Loucy (cell line): ENCODE data around the gene RNU6-9.

Experiments used
- EZH2phosphoT487 ChIP-seq: fragments of 200-600 bp; IDR thresholded peaks from 2 replicates; pipeline ENCODE4 v1.6.1; 2018; ENCODE audit warnings: antibody characterized with exemption, mild to moderate bottlenecking, moderate library complexity, borderline replicate concordance
- TF ChIP-seq, protein P1 (sequence below): fragments of 200-600 bp; sonication (generic); conservative IDR thresholded peaks from 2 replicates; pipeline ENCODE4 v1.5.1; 2014; ENCODE audit warnings: mild to moderate bottlenecking, antibody characterized with exemption, low read length

DNA sequence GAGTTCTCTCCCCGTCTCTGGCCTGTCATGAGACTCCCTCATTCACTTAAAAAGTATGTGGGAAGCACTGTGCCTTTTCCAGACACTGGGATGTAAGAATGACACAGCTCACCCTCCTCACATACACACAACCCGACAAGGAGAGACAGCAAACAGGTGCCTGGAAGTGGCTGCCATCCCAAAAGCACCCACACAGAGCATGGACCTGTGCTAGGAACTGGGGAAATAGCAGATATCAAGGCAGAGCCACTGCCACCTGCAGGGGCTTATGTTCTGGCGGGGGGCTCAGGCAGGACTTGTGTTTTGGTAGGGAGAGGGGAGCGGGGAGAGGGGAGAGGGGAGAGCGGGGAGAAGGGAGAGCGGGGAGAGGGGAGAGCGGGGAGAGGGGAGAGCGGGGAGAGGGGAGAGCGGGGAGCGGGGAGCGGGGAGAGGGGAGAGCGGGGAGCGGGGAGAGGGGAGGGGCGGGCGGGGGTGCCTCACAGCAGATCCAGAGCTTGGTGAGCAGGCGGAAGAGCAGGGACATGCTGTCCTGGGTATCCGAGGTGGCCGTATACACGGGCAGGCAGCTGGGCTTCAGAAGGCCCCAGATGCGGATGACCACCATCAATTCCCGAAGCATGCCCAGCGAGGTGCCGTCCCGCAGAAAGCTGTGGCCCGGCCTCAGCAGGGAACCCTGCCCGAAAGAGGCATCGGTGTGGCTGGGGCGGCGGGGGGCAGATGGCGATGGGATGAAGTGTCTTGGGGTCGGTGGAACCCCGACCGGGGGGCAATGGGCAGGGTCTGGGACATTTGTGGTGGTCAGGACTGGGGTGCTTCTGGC, 21.6 kb upstream of the RNU6-9 start:
- TF ChIP-seq, protein P1, sequence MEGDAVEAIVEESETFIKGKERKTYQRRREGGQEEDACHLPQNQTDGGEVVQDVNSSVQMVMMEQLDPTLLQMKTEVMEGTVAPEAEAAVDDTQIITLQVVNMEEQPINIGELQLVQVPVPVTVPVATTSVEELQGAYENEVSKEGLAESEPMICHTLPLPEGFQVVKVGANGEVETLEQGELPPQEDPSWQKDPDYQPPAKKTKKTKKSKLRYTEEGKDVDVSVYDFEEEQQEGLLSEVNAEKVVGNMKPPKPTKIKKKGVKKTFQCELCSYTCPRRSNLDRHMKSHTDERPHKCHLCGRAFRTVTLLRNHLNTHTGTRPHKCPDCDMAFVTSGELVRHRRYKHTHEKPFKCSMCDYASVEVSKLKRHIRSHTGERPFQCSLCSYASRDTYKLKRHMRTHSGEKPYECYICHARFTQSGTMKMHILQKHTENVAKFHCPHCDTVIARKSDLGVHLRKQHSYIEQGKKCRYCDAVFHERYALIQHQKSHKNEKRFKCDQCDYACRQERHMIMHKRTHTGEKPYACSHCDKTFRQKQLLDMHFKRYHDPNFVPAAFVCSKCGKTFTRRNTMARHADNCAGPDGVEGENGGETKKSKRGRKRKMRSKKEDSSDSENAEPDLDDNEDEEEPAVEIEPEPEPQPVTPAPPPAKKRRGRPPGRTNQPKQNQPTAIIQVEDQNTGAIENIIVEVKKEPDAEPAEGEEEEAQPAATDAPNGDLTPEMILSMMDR = no peak
- no peak for TF ChIP-seq EZH2phosphoT487
